Activated CD8-positive, alpha-beta memory T cell treated with anti-CD3 and anti-CD28 coated beads, Interleukin-2, amount 10 ng/mL, durations not matched to agents 7 days and 5 days (primary cell): Measurements from ENCODE around the gene MROH8. TPM values are rescaled to one million over a fixed set of nuclear protein-coding genes. Genes with fewer than 3 reads are reported as not detected.
"Not testable (repeated sequence)": the region's sequence is repeated elsewhere in the genome, so short reads cannot be mapped to it uniquely, and the experiment has no call there.

Source experiments
- ATAC-seq: fragments of 150-1000 bp; cut with Tn5 transposase; one replicate; pipeline ENCODE4 v1.10.0; 2021; ENCODE audit warnings: moderate library complexity
- CTCF ChIA-PET: fragments of 350-600 bp; sonication (Branson Sonifier 250); formaldehyde crosslinking; loops from one replicate; lab custom pipeline; 2021; ENCODE audit warnings: antibody characterized with exemption; lab: Charles Lee
- DNase-seq: peaks from one replicate; pipeline ENCODE4 v3.0.0-alpha.2; 2020
- H3K27ac Mint-ChIP-seq: one replicate; pipeline ENCODE4 v1.8.0; 2021; ENCODE audit warnings: mild to moderate bottlenecking, mixed read lengths
- H3K27me3 Mint-ChIP-seq: one replicate; pipeline ENCODE4 v1.8.0; 2021; ENCODE audit warnings: mixed read lengths
- H3K36me3 Mint-ChIP-seq: one replicate; pipeline ENCODE4 v1.8.0; 2021; ENCODE audit warnings: mild to moderate bottlenecking, mixed read lengths
- H3K4me1 Mint-ChIP-seq: one replicate; pipeline ENCODE4 v1.8.0; 2021; ENCODE audit warnings: mixed read lengths
- H3K4me3 Mint-ChIP-seq: one replicate; pipeline ENCODE4 v1.8.0; 2021; ENCODE audit warnings: mild to moderate bottlenecking, moderate library complexity, mixed read lengths
- H3K9me3 Mint-ChIP-seq: one replicate; pipeline ENCODE4 v1.8.0; 2022; ENCODE audit warnings: low read depth, mixed read lengths
- total RNA-seq, 2 experiments: library from RNA; stranded (reverse); gene quantifications; one replicate each; pipeline ENCODE4 v1.2.3, GENCODE V29; 2021

The MROH8 gene
- total RNA-seq, 2 experiments from 2014 or later: 2.3 to 3.1 TPM

- H3K9me3 Mint-ChIP-seq: no peaks in the 10 kb centered on the region
- no peak for ATAC-seq
These were observed 47.9 kb downstream of the MROH8 start for GRCh38 chr20:37131486-37131885.

GRCh38 chr20:37128803-37129202 is 50.5 kb downstream of the MROH8 start:
- H3K27ac Mint-ChIP-seq: no peak overlapping the region
- H3K9me3 Mint-ChIP-seq: no peaks in the 10 kb centered on the region
- ATAC-seq: no peak

More at GRCh38 chr20:37131486-37131885, 47.9 kb downstream of the MROH8 start:
- no peak overlapping the region for H3K27ac Mint-ChIP-seq
- H3K4me1 Mint-ChIP-seq: no peaks in the 10 kb centered on the region
- no peak overlapping the region for H3K4me3 Mint-ChIP-seq
- DNase-seq: no peak
- no peaks in the 10 kb centered on the region for H3K36me3 Mint-ChIP-seq
- peaks cover 4% of the 10 kb centered on the region for H3K27me3 Mint-ChIP-seq
- CTCF ChIA-PET: interaction anchor here (0.7 kb wide), 1 partner anchor 1756 kb away, joined by 3 read pairs; no protein-coding TSS in a partner anchor

GRCh38 chr20:37126290-37126689 is 53.1 kb downstream of the MROH8 start:
- H3K36me3 Mint-ChIP-seq, H3K4me1 Mint-ChIP-seq, H3K27ac Mint-ChIP-seq, ATAC-seq, H3K4me3 Mint-ChIP-seq, DNase-seq, H3K9me3 Mint-ChIP-seq, CTCF ChIA-PET, H3K27me3 Mint-ChIP-seq: not testable (repeated sequence)

More at GRCh38 chr20:37128803-37129202, 50.5 kb downstream of the MROH8 start:
- Mint-ChIP-seq H3K36me3 (no peaks in the 10 kb centered on the region), H3K4me1 (no peaks in the 10 kb centered on the region), H3K4me3 (no peak overlapping the region), H3K27me3 (peaks cover 4% of the 10 kb centered on the region)
- CTCF ChIA-PET: no interaction called here
- DNase-seq: no peak

- Mint-ChIP-seq H3K4me1 (no peaks in the 10 kb centered on the region), H3K4me3 (no peak overlapping the region), H3K27me3 (peaks cover 1% of the 10 kb centered on the region), H3K9me3 (no peaks in the 10 kb centered on the region), H3K36me3 (no peaks in the 10 kb centered on the region), H3K27ac (no peak overlapping the region)
- DNase-seq: no peak
- CTCF ChIA-PET: no interaction called here
- ATAC-seq: no peak
These were observed 55.9 kb downstream of the MROH8 start for GRCh38 chr20:37123441-37123840.

GRCh38 chr20:37120497-37120896 is 58.9 kb downstream of the MROH8 start:
- no peaks in the 10 kb centered on the region for H3K36me3 Mint-ChIP-seq
- no peaks in the 10 kb centered on the region for H3K4me1 Mint-ChIP-seq
- no peak overlapping the region for H3K27ac Mint-ChIP-seq
- no peaks in the 10 kb centered on the region for H3K9me3 Mint-ChIP-seq
- no peaks in the 10 kb centered on the region for H3K27me3 Mint-ChIP-seq
- H3K4me3 Mint-ChIP-seq: no peak overlapping the region
- CTCF ChIA-PET: no interaction called here
- no peak for ATAC-seq
- no peak for DNase-seq

GRCh38 chr20:37119356-37120036 is 59.9 kb downstream of the MROH8 start:
- CTCF ChIA-PET: no interaction called here
- H3K27me3 Mint-ChIP-seq: no peaks in the 10 kb centered on the region
- H3K27ac Mint-ChIP-seq: no peak overlapping the region
- no peaks in the 10 kb centered on the region for H3K4me1 Mint-ChIP-seq
- ATAC-seq (no peak), DNase-seq (no peak)
- H3K9me3 Mint-ChIP-seq: no peaks in the 10 kb centered on the region
- no peaks in the 10 kb centered on the region for H3K36me3 Mint-ChIP-seq
- H3K4me3 Mint-ChIP-seq: no peak overlapping the region

GRCh38 chr20:37114012-37114411 is 65.3 kb downstream of the MROH8 start:
- no peaks in the 10 kb centered on the region for H3K36me3 Mint-ChIP-seq
- H3K4me3 Mint-ChIP-seq: no peak overlapping the region
- DNase-seq (no peak), ATAC-seq (no peak)
- H3K27ac Mint-ChIP-seq: no peak overlapping the region
- H3K9me3 Mint-ChIP-seq: no peaks in the 10 kb centered on the region
- H3K4me1 Mint-ChIP-seq: no peaks in the 10 kb centered on the region
- H3K27me3 Mint-ChIP-seq: no peaks in the 10 kb centered on the region
- CTCF ChIA-PET: interaction anchor here (0.6 kb wide), 1 partner anchor 72 kb away, joined by 4 read pairs; no protein-coding TSS in a partner anchor

GRCh38 chr20:37111926-37112455 is 67.4 kb downstream of the MROH8 start:
- DNase-seq: no peak
- no peak overlapping the region for H3K27ac Mint-ChIP-seq
- no peaks in the 10 kb centered on the region for H3K27me3 Mint-ChIP-seq
- H3K4me3 Mint-ChIP-seq: no peak overlapping the region
- no peaks in the 10 kb centered on the region for H3K4me1 Mint-ChIP-seq
- no peak for ATAC-seq
- H3K9me3 Mint-ChIP-seq: no peaks in the 10 kb centered on the region
- CTCF ChIA-PET: interaction anchor here (2.1 kb wide), 1 partner anchor 13 kb away, joined by 4 read pairs; no protein-coding TSS in a partner anchor
- no peaks in the 10 kb centered on the region for H3K36me3 Mint-ChIP-seq

- CTCF ChIA-PET: no interaction called here
- H3K27ac Mint-ChIP-seq: no peak overlapping the region
- DNase-seq (no peak), ATAC-seq (no peak)
- no peak overlapping the region for H3K4me3 Mint-ChIP-seq
- no peaks in the 10 kb centered on the region for H3K9me3 Mint-ChIP-seq
- H3K4me1 Mint-ChIP-seq: no peaks in the 10 kb centered on the region
- no peaks in the 10 kb centered on the region for H3K27me3 Mint-ChIP-seq
- no peaks in the 10 kb centered on the region for H3K36me3 Mint-ChIP-seq
These were observed 70.7 kb downstream of the MROH8 start for GRCh38 chr20:37108676-37109075.

- H3K27ac Mint-ChIP-seq: no peak overlapping the region
These were observed 76.8 kb downstream of the MROH8 start for GRCh38 chr20:37102571-37102970.

GRCh38 chr20:37096415-37097041 is 82.8 kb downstream of the MROH8 start:
- peak overlapping the region; percentile 94 for H3K4me3 Mint-ChIP-seq

More at GRCh38 chr20:37102571-37102970, 76.8 kb downstream of the MROH8 start:
- no peaks in the 10 kb centered on the region for H3K27me3 Mint-ChIP-seq
- no peaks in the 10 kb centered on the region for H3K4me1 Mint-ChIP-seq
- no peaks in the 10 kb centered on the region for H3K9me3 Mint-ChIP-seq
- ATAC-seq (no peak), DNase-seq (no peak)
- H3K4me3 Mint-ChIP-seq: no peak overlapping the region
- H3K36me3 Mint-ChIP-seq: no peaks in the 10 kb centered on the region
- CTCF ChIA-PET: no interaction called here

GRCh38 chr20:37095599-37096414 is 83.5 kb downstream of the MROH8 start, which contains the start of gene RBL1:
Gene RBL1, minus strand, starts transcription at chr20:37095997. Its CDS starts 69 bp downstream, at chr20:37095928.
- H3K4me1 Mint-ChIP-seq: peaks cover 39% of the 10 kb centered on the region
- peak within 1 kb of the TSS; percentile 100 for H3K27ac Mint-ChIP-seq
- peak; percentile 94 for DNase-seq
- H3K27me3 Mint-ChIP-seq: no peaks in the 10 kb centered on the region
- peaks cover 34% of the 10 kb centered on the region for H3K36me3 Mint-ChIP-seq
- CTCF ChIA-PET: interaction anchor here (0.9 to 3.8 kb wide), 8 partner anchors 11 to 897 kb away, joined by 3 to 15 read pairs (median 4); partner anchors contain the start of genes DSN1, MROH8 and RPN2
- peak within 1 kb of the TSS; percentile 94 for H3K4me3 Mint-ChIP-seq
- no peaks in the 10 kb centered on the region for H3K9me3 Mint-ChIP-seq
- peak; percentile 87 for ATAC-seq

More at GRCh38 chr20:37096415-37097041, 82.8 kb downstream of the MROH8 start:
- CTCF ChIA-PET: interaction anchor here (1.8 to 3.8 kb wide), 4 partner anchors 82 to 323 kb away, joined by 4 to 15 read pairs (median 6); partner anchors contain the start of genes DSN1, MROH8 and RPN2
- Mint-ChIP-seq H3K9me3 (no peaks in the 10 kb centered on the region), H3K27ac (peak overlapping the region; percentile 100), H3K36me3 (peaks cover 30% of the 10 kb centered on the region), H3K4me1 (peaks cover 37% of the 10 kb centered on the region), H3K27me3 (no peaks in the 10 kb centered on the region)
- ATAC-seq (no peak), DNase-seq (peak; percentile 44)
